Panc1 (cell line): Measurements from ENCODE around the gene PHC3. TPM values are rescaled to one million over a fixed set of nuclear protein-coding genes. Genes with fewer than 3 reads are reported as not detected.

Source experiments
- ATAC-seq: fragments of 200-7000 bp; cut with Tn5 transposase; 2 replicates; pipeline ENCODE4 v1.9.1; 2020; ENCODE audit warnings: mild to moderate bottlenecking, moderate library complexity
- BruUV-seq: library from RNA; stranded (reverse); fragments of 400-500 nt; replicated peaks from 2 replicates; lab custom pipeline; 2021; lab: Mats Ljungman, UMichigan
- CTCF ChIA-PET: fragments of 300-600 bp; sonication (Branson Sonifier 250); formaldehyde crosslinking; loops from one replicate; lab custom pipeline; 2022; ENCODE audit warnings: antibody characterized with exemption; lab: Charles Lee
- POLR2A ChIA-PET: fragments of 300-600 bp; sonication (Branson Sonifier 250); formaldehyde crosslinking; loops from one replicate; lab custom pipeline; 2022; ENCODE audit warnings: antibody characterized with exemption; lab: Charles Lee
- DNase-seq: peaks from one replicate; pipeline ENCODE4 v3.0.0-alpha.2; 2010; ENCODE audit warnings: low read depth, low spot score
- H3K27ac ChIP-seq: 2 replicates; pipeline ENCODE4 v1.5.1; 2011; ENCODE audit warnings: mild to moderate bottlenecking, low read length, inconsistent platforms
- H3K27me3 ChIP-seq: fragments of 200-500 bp; sonication (Bioruptor generic); 2 replicates; pipeline ENCODE4 v1.6.0; 2014; ENCODE audit warnings: low read length, inconsistent platforms; ENCODE audit not compliant: control insufficient read depth, insufficient read depth
- H3K36me3 ChIP-seq: fragments of 200-500 bp; sonication (Bioruptor generic); 2 replicates; pipeline ENCODE4 v1.5.1; 2014; ENCODE audit warnings: inconsistent platforms, mild to moderate bottlenecking, low read length, moderate library complexity; ENCODE audit not compliant: control insufficient read depth, insufficient read depth
- H3K4me1 ChIP-seq: 2 replicates; pipeline ENCODE4 v1.5.1; 2011; ENCODE audit warnings: inconsistent platforms, mild to moderate bottlenecking, low read length, moderate library complexity; ENCODE audit not compliant: control insufficient read depth, insufficient read depth
- H3K4me3 ChIP-seq, 2 experiments: 2 replicates each; pipeline ENCODE4 v1.5.1; 2011 to 2012; ENCODE audit warnings: low read depth in 2 of 2, low read length in 2 of 2, mild to moderate bottlenecking in 2 of 2, inconsistent platforms in 1 of 2, moderate library complexity in 1 of 2
- H3K9me3 ChIP-seq: fragments of 200-500 bp; sonication (Bioruptor generic); 2 replicates; pipeline ENCODE4 v1.5.1; 2014; ENCODE audit warnings: low read depth, mild to moderate bottlenecking, inconsistent platforms, low read length, moderate library complexity; ENCODE audit not compliant: control insufficient read depth, insufficient read depth
- CTCF ChIP-seq: fragments of 450-650 bp; IDR thresholded peaks from 2 replicates; pipeline ENCODE4 v1.5.1; 2017; ENCODE audit warnings: mild to moderate bottlenecking
- POLR2AphosphoS5 ChIP-seq: IDR thresholded peaks from 2 replicates; pipeline ENCODE4 v1.6.1; 2012; ENCODE audit warnings: mild to moderate bottlenecking, low read depth, low read length, moderate library complexity
- REST ChIP-seq, 2 experiments: IDR thresholded peaks; 2 replicates each; pipeline ENCODE4 v1.6.1; 2011 to 2012; ENCODE audit warnings: low read depth in 2 of 2, control low read depth in 1 of 2, low read length in 1 of 2, mild to moderate bottlenecking in 1 of 2, moderate library complexity in 1 of 2; ENCODE audit not compliant: insufficient read depth in 1 of 2
- SIN3A ChIP-seq: IDR thresholded peaks from 2 replicates; pipeline ENCODE4 v1.6.1; 2012; ENCODE audit warnings: low read depth, mild to moderate bottlenecking, low read length, moderate library complexity, borderline replicate concordance; ENCODE audit not compliant: insufficient read depth
- TCF7L2 ChIP-seq: IDR thresholded peaks from 2 replicates; pipeline ENCODE4 v1.6.1; 2011; ENCODE audit warnings: mild to moderate bottlenecking, low read depth, low read length, inconsistent platforms
- in situ Hi-C: cut with HindIII; loops from 2 replicates; pipeline ENCODE4 v1.10.0; 2016; ENCODE audit warnings: low sequenced_read_pairs, low pct_unique_long_range_greater_than_20kb
- intact Hi-C: fragments of 100-400 bp; cut with micrococcal nuclease; formaldehyde crosslinking; loops from one replicate; pipeline ENCODE4 v1.10.0; 2022; ENCODE audit not compliant: unreplicated experiment
- total RNA-seq: library from RNA; stranded (reverse); gene quantifications from one replicate; pipeline ENCODE4 v1.2.1, GENCODE V29; 2021; ENCODE audit not compliant: unreplicated experiment

Gene PHC3
- total RNA-seq, 1 experiment from 2014 or later: 53.8 TPM

GRCh38 chr3:170201527-170201926 is 20.0 kb upstream of the PHC3 start:
- BruUV-seq: no TSS peak
- no peak overlapping the region for H3K4me3 ChIP-seq
- no peaks in the 10 kb centered on the region for H3K36me3 ChIP-seq
- TF ChIP-seq SIN3A (no peak), CTCF (no peak), TCF7L2 (no peak), POLR2AphosphoS5 (no peak), REST (IDR thresholded peaks at IDR 0.05; ENCODE audit: insufficient read depth in 1 of 2, low read depth in 2 of 2, low read length in 1 of 2) (no peak)
- no peaks in the 10 kb centered on the region for H3K9me3 ChIP-seq
- ATAC-seq: no peak
- DNase-seq: no peak
- intact Hi-C loops (no loop called here), in situ Hi-C loops (no loop called here)
- ChIA-PET CTCF (interaction anchor here (0.8 kb wide), 1 partner anchor 11 kb away, joined by 3 read pairs; no protein-coding TSS in a partner anchor), POLR2A (no interaction called here)
- no peak overlapping the region for H3K27ac ChIP-seq
- no peaks in the 10 kb centered on the region for H3K4me1 ChIP-seq
- H3K27me3 ChIP-seq: peaks cover 10% of the 10 kb centered on the region; the same call in 1 of the 2 replicates

DNA sequence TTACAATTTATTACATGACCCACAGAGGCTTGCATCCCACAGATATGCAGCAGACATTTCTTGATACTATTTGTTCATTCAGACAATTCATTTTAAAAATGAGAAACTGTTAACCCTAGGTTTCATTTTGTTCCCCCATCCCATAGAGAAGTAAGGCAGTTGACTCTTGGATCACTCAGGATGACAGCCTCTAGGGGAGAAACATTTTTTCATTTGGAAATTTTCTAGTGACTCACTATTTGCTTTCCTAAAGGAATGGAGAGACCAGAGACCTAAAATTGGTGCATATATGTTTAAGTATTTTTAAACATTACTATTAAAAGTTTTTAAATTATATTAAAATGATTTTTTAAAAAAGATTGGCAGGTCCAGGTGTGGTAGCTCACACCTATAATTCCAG is 19.5 kb upstream of the PHC3 start:
- in situ Hi-C loops: no loop called here
- intact Hi-C loops: no loop called here
- POLR2A ChIA-PET: no interaction called here
- no peaks in the 10 kb centered on the region for H3K4me1 ChIP-seq
- TF ChIP-seq SIN3A (no peak), CTCF (no peak), TCF7L2 (no peak), POLR2AphosphoS5 (no peak), REST (IDR thresholded peaks at IDR 0.05; ENCODE audit: insufficient read depth in 1 of 2, low read depth in 2 of 2, low read length in 1 of 2) (no peak)
- DNase-seq (no peak), ATAC-seq (no peak)
- no peaks in the 10 kb centered on the region for H3K9me3 ChIP-seq
- H3K27me3 ChIP-seq: peaks cover 10% of the 10 kb centered on the region; the same call in 1 of the 2 replicates
- CTCF ChIA-PET: no interaction called here
- no peaks in the 10 kb centered on the region for H3K36me3 ChIP-seq
- no TSS peak for BruUV-seq
- H3K27ac ChIP-seq: no peak overlapping the region
- H3K4me3 ChIP-seq: no peak overlapping the region
